ENCODE measurements around the gene ACYP2. TPM values are rescaled to one million over a fixed set of nuclear protein-coding genes. Genes with fewer than 3 reads are reported as not detected.

Gene ACYP2
- total and polyA plus RNA-seq, 11 donors: 39.7 to 107 (median 53.2) TPM

DNA sequence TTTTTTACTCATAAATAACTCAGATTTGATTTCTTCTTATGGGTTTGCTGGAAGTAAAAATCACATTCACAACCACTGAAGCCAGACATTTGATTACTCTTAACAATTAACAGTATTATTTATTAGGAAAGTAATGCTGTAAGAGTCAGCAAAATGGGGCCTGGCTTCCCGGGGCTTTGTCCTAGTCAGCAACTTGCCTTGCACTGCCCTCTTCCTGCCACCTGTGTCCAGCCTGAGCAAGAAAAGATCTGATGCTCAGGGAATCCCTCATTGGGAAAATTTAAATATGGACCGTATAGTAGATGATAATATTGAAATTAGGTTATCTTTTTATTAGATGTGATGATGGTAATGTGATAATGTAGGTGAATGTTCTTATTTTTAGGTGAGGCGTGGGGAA is 30.8 kb upstream of the ACYP2 start:
- Histone ChIP-seq H3K9me3 (no peaks in the 10 kb centered on the region), H3K4me1 (peaks cover 0 to 12% (median 0%) of the 10 kb centered on the region in 12 donors), H3K27me3 (no peaks in the 10 kb centered on the region), H3K27ac (no peak overlapping the region), H3K4me3 (no peak overlapping the region), H3K36me3 (peaks cover 0 to 8% (median 0%) of the 10 kb centered on the region in 9 donors)
- 51 to 67% (median 57%) methylated on average over 3 of the region's 3 CpGs for WGBS, 4 donors
- DNase-seq: no peak
- intact Hi-C loops (cut with DNase I): no loop called here
- TF ChIP-seq, protein P1, sequence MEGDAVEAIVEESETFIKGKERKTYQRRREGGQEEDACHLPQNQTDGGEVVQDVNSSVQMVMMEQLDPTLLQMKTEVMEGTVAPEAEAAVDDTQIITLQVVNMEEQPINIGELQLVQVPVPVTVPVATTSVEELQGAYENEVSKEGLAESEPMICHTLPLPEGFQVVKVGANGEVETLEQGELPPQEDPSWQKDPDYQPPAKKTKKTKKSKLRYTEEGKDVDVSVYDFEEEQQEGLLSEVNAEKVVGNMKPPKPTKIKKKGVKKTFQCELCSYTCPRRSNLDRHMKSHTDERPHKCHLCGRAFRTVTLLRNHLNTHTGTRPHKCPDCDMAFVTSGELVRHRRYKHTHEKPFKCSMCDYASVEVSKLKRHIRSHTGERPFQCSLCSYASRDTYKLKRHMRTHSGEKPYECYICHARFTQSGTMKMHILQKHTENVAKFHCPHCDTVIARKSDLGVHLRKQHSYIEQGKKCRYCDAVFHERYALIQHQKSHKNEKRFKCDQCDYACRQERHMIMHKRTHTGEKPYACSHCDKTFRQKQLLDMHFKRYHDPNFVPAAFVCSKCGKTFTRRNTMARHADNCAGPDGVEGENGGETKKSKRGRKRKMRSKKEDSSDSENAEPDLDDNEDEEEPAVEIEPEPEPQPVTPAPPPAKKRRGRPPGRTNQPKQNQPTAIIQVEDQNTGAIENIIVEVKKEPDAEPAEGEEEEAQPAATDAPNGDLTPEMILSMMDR (IDR thresholded peaks at IDR 0.05): peak in 9 of 12 donors; percentile 12 to 48 (median 30)
- TF ChIP-seq POLR2A (IDR thresholded peaks at IDR 0.05): no peak
- ATAC-seq: peak in 3 of 4 donors; percentile 32 to 59 (median 58)

DNA sequence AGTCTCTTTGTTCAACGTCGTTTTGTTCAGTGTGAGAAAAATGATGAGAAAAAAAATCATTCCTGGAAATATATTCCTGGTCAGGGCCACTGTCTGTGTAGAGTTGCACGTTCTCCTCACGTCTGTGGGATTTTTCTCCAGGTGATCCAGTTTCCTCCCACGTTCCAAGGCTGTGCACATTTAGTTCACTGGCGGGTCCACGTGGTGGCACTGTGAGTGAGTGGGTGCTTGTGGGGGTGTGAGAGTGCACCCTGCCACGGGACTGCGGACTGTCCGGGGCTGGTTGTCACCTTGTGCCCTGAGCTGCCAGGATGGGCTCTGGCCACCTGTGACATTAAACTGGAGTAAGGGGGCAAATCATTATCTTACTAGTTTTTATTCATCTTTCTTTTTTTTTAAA is 30.3 kb upstream of the ACYP2 start:
- intact Hi-C loops (cut with DNase I): no loop called here
- Histone ChIP-seq H3K4me1 (peaks cover 0 to 12% (median 0%) of the 10 kb centered on the region in 12 donors), H3K27me3 (no peaks in the 10 kb centered on the region), H3K27ac (no peak overlapping the region), H3K36me3 (peaks cover 0 to 8% (median 0%) of the 10 kb centered on the region in 9 donors), H3K9me3 (no peaks in the 10 kb centered on the region), H3K4me3 (no peak overlapping the region)
- peak in 3 of 4 donors; percentile 17 to 43 (median 33) for ATAC-seq
- 77 to 81% (median 79%) methylated on average over 10 of the region's 10 CpGs for WGBS, 4 donors
- peak in 1 of 5 donors; percentile 54 for DNase-seq
- TF ChIP-seq POLR2A (IDR thresholded peaks at IDR 0.05): no peak
- TF ChIP-seq, protein P1 (IDR thresholded peaks at IDR 0.05): no peak

DNA sequence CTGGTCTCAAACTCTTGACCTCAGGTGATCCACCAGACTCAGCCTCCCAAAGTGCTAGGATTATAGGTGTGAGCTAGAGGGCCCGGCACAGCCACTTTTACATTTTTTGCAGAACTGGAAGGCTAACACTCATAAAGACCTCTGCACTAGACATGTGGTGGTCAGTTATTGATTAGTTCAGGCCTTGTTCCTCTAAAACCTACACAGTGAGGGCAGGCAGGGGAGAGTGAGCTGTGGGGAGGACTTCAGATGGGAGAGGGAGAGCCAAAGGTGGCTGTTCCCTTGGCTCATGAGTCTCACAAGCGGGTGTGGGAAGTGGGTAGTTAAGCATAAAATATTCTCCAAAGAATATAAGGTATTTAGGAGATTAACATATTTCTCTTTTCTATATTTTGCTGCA is 29.3 kb upstream of the ACYP2 start:
- no peak for ATAC-seq
- WGBS, 4 donors: 94 to 100% (median 98%) methylated on average over 2 of the region's 2 CpGs
- peaks cover 0 to under 1% (median 0%) of the 10 kb centered on the region in 9 donors for H3K36me3 ChIP-seq
- no peak for TF ChIP-seq POLR2A (IDR thresholded peaks at IDR 0.05)
- TF ChIP-seq, protein P1 (IDR thresholded peaks at IDR 0.05): no peak
- no peak for DNase-seq
- H3K27ac ChIP-seq: no peak overlapping the region
- H3K9me3 ChIP-seq: no peaks in the 10 kb centered on the region
- H3K4me1 ChIP-seq: peaks cover 0 to 12% (median 2%) of the 10 kb centered on the region in 12 donors
- H3K27me3 ChIP-seq: no peaks in the 10 kb centered on the region
- no peak overlapping the region for H3K4me3 ChIP-seq
- intact Hi-C loops (cut with DNase I): no loop called here

DNA sequence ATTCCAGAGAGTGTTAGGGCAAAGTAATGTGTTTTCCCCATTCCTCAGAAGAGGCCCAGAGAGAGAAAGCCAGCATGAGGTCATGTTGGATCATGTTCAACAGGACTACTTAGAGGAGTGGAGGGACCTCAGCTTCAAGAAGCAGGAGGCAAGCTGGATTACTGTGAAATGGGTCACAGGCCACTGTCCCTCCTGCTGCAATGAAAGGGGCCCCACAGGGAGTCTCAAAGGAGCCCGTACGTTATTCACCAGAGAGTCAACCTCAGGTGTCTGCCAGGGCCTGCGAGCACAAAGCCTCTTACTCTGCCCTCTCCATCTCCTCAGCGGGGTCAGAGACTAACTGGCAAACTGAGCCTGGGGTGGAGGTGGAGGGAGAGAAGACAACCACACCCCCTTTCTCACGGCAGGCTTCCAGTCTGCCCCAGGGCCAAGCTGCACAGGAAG is 27.2 kb upstream of the ACYP2 start:
- ATAC-seq: peak in 3 of 4 donors; percentile 36 to 61 (median 52)
- H3K4me3 ChIP-seq: no peak overlapping the region
- H3K27ac ChIP-seq: peak overlapping the region in 2 of 12 donors; percentile 8 to 18
- H3K9me3 ChIP-seq: no peaks in the 10 kb centered on the region
- intact Hi-C loops (cut with DNase I): no loop called here
- no peak for TF ChIP-seq POLR2A (IDR thresholded peaks at IDR 0.05)
- TF ChIP-seq, protein P1 (IDR thresholded peaks at IDR 0.05): no peak
- 61 to 85% (median 81%) methylated on average over 3 to 5 of the region's 5 CpGs for WGBS, 4 donors
- no peaks in the 10 kb centered on the region for H3K27me3 ChIP-seq
- no peak for DNase-seq
- peaks cover 0 to 12% (median 2%) of the 10 kb centered on the region in 12 donors for H3K4me1 ChIP-seq
- no peaks in the 10 kb centered on the region for H3K36me3 ChIP-seq
